ENCODE results near the gene CDH11.

Gene CDH11

DNA sequence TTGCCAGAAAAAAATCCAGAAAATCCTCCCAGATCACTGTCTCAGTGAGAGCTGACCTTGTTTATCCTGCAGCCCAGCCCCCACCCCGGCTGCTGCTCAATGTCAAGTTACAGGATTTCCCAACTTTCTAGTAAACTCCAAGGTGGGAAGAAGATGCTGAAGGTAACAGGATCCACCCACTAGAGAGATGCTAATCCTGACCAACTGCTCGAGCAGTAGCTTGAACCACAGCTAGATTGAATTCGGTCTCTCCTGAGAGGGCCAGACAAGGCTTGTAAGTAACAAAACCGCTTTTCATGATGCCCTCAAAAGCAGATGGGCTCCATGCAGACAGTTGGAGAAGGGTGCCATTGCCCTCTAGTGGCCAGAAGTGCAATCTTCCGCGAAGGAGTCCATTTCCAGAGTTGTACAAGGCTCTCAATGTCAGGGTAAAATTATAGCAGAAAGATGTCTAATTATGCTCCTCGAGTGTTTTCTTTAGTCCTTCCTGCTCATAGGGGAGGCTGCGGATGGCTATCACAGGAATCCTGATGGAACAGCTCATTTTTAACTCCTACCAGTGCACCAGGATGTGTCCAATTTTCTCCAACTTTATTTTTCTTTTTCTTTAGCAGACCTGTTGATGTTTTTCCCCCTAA, 3.9 kb downstream of the CDH11 start:
- DNase-seq (ENCODE audit: low spot score), result peak; percentile 77

DNA sequence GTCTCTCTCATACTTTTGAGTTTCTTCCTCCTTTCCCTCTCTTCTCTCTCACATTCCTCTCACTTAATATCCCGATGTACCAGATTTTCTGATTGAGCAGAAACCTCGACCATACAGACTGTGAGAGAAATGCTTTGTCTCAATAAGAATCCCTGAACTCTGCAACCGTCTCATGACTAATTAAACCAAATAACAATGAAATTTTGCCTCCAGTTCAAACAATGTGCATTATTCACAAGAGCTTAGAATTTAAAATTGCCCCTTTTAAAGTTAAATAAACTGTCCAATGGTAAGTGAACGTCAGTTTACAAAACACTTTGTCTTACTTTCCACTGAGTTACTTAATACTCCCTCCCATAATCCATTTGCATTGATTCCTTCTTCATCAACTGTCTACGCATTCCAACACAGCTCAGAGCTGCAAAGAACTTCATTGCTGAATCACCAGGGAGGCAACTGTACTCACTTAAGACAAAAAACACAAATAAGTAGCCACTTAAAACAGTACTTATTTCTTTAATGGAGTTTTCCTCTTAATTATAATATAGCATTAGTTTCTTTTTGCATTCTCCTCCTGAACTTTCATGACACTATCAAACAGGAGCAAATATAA, 4.9 kb downstream of the CDH11 start:
- no peak for DNase-seq (ENCODE audit: low spot score)

DNA sequence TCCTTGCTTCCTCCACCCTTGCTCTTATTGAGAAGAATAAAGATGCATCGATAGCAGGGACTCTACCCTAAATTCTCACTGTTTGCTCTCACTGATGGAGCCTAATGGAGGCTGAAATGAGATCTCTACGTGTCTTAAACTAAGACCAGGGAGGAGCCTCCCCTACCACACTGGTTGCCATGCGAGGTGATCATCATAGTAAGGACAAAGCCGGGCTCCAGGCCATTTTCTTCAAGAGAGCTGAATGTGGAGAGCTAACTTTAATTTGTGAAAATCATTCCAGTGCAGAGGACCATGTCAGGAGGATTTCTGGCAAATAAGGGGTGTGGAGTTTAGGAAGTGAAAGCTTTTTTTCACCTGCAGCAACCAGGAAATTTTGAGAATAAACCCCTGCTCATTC, 5.6 kb downstream of the CDH11 start:
- DNase-seq (ENCODE audit: low spot score), result no peak

DNA sequence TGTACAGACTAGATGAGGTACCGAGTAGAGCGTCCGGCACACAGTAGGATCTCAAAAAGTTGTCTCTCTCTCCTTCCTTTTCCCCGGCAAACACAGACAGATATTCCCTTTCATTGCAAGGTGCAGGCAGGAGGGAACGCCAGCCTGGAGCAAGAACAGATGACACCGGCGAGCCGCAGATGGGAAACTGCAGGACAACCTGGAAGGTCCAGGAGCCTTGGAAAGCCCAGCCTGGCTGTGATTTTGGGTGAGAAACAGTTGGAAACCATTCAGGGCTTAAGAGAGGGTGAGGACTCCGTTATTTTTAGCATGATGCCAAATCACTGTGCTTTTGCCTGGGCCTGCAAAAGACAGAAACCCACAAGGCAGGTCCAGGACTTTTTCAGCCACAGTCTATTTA, 7.3 kb downstream of the CDH11 start:
- DNase-seq (ENCODE audit: low spot score), result no peak

DNA sequence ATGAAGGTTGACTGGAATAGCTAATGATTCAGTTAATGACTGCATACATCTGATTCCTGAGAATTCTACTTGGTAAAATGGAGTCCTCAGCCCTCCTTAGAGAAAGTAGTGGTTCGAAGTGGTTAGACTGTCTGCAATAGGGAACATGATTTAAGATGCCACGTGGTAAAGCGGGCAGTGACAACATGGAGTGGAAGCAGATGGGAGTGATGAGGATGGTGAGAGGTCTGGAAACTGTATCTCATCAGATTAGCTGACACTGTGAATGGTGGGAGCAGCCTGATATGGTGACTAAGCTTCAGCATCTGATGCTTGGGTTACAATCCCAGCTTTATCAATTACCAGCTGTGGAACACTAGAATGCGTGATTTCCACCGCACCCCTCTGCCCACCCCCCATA, 8.4 kb downstream of the CDH11 start:
- DNase-seq (ENCODE audit: low spot score), result no peak

DNA sequence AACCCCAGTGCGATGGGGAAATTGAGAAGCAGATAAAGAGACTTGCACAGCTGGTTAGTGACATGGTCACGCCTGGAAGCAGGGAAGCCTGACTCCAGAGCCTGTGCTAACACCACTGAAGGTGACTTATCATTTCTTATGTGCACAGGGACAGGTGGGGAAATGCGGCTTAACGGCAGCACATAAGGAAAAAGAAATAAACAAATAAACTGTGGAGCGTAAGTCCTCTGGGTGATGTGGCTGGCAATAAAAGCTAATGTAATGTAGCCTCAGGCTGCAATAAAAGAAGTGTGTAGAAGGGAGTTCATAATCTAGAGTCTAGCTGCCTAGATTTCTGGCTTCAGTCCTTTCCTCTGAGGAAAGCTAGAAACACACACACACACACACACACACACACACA, 10.6 kb downstream of the CDH11 start:
- DNase-seq (ENCODE audit: low spot score), result no peak

DNA sequence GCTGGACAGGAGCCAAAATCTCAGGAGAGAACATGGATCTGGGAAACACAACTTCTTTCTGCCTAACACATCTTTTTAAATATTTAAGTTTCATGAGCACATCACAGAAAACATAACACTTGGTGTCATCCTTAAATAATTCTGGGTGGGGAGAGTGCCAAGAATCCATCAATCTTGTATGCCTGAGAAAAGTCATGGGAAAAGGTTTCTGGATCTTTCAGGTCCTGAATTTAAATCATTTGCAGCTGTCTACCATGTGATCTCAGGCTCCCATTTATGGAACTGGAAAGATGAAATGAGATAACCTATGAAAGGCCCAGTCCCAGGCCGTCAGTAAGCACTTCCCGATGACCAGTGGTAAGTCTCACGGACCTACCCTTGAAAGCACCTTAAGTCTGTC, 15.1 kb downstream of the CDH11 start:
- DNase-seq (ENCODE audit: low spot score), result no peak

DNA sequence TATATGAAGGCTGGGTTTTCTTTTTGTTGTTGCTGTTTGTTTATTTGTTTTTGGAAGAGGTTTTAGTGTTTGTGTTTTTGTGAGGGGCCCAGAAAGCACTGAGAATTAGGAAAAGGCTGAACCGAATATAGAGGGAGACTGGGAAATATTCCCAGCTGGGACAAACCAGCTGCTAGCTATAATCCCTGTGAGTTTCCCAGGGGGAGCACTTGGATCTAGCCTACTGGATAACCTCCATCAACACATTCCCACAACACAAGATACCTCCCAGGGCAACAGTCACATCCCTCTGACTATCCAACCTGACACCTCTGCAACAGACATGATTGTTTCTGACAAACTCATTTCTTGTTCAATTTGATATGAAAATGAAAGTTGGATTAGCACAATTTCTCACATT, 16.7 kb downstream of the CDH11 start:
- DNase-seq (ENCODE audit: low spot score), result no peak

DNA sequence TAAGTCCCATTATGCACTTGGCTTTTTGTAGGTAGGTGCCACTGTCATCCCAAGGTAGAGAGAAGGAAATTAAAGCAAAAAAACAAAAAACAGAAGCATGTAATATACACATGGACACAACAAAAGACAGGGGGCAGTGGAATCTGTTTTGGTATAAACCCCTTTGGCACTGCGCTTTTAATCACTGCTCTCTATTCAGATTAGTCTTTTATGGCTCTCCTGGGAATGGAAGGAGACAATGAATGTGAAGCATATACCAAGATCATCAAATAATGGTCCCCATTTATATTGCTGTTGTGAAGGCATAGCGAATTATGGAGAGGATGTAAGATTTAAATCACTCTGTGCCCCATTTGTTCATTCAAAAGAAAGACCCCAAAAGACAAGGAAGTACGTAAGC, 17.4 kb downstream of the CDH11 start:
- no peak for DNase-seq (ENCODE audit: low spot score)

DNA sequence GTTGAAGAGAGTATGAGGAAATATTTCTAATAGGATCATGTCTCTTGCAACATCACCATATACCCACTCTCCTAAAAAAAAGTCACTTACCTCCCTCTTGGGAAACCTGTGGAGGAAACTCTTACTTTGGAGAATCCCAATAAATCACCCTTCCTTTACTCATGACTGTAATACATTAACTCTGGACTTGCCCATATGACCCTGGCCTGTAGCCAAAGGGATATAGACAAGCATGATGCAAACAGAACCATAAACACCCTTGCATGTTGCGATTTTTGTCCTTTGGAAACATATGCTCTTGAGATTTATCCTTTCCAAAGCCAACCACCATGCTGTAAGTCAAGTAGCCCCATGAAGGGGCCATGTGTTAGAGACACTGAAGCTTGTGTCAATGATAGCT, 19.5 kb downstream of the CDH11 start:
- DNase-seq (ENCODE audit: low spot score), result no peak

DNA sequence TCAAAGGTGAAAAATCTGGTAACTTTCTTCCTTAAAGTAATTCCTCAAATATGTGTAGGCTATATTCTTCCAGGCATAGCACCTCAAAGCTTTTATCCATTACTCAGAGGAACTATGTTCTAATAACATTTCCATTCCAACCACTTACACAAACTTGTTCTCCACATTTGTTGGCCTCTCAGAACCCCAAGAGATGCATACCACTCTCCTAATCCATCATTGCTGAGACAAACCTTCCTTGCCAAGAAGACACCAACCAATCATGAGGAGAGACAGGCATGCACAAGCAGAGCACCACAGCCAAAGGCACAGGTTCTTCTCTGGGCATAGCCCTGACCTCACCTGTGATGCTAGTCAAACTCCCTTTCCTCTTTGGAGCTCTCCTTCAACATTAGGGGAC, 20.9 kb downstream of the CDH11 start:
- no peak for DNase-seq (ENCODE audit: low spot score)

DNA sequence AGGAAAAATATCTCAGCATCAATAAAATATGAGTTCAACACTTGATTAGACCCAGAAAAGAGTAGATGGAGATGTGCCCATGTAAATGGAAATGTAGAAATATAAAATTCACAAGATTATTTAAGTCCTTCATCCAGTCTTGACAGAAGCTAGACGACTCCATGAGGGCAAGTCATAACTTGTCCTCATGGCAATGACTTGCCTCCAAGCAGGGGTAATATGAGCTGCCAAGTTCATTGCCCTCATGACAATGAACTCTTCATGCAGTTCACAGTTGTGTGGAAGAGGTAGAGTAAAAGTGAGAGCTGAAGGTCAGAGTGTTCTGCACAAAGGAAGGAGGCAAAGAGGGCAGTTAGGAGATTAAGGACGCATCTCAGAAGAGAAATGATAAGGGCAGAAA, 22.3 kb downstream of the CDH11 start:
- DNase-seq (ENCODE audit: low spot score), result no peak

DNA sequence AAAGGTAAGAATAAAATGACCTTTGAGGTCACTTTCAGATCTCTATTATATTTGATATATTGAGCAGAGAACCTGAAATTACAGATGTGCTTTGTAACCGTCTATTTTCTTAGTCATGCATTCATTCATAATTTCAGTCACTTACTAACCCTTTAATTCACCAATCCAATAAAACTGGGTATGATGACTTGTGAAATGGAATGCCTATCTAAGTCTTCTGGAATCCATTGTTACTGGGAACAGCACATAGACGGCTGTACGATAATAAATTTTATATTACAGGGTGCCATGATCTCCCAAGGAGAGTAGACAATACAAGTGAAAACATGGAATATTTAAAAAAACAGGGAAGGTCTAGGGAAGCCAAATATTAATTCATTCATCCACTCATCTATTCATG, 22.9 kb downstream of the CDH11 start:
- no peak for DNase-seq (ENCODE audit: low spot score)

DNA sequence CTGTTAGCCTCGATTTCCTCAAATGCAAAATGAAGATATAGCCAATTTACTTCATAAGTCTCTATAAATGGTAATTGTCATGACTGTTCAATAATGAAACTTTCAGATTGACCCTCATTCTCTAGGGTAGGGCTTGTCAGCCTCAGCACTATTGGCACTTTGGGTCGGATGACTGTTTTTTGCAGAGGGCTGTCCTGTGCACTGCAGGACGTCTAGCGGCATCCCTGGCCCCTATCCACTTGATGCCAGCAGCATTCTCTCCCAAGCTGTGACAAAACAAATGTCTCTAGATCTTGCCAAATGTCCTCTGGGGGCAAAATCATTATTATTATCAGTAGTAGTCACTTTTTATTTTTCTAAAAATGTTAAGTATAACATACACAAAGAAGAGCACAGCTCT, 24.6 kb downstream of the CDH11 start:
- no peak for DNase-seq (ENCODE audit: low spot score)

DNA sequence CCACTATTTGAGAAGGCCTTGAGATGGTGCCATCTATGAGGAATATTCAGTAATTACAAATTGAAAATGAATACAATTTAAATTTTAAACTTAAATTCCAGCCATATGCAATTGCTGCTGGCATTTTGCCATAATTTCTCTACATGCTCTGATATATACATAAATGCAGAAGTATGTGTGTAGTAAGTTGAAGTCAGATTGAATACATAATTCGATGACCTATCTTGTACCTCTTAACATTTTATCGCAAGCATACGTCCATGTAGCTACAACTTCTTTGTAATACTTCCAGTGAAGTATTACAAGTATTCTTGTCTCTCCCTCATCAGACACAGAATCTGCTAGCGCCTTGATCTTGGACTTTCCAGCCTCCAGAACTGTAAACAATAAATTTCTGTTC, 26.0 kb downstream of the CDH11 start:
- DNase-seq (ENCODE audit: low spot score), result no peak

DNA sequence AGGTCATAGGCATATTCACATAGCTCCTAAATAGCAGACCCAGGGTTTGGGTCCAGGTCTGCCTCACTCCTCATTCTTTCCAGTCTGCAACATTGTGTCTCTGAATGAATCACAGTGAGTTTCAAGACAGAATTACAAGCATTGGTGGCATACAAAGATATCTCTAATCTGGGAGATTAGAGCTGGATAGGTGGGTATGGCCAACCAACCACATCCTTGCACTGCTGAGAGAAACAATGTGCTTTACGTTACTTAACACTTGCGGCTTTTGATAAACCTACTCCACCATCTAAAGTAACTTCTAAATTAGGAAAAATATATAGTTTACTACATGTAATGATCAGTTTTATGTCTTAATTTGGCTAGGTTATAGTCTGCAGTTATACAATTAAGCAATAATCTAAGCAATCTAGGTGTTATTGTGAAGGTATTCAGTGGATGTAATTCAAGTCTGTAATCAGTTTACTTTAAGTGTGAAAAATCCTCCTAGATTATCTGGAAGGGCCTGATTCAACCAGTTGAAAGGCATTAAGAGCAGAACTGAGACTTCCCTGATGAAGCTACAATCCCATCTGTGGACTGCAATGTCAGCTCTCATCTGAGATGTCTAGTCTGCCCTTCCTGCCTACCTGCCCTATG, 26.7 kb downstream of the CDH11 start:
- no peak for DNase-seq (ENCODE audit: low spot score)

DNA sequence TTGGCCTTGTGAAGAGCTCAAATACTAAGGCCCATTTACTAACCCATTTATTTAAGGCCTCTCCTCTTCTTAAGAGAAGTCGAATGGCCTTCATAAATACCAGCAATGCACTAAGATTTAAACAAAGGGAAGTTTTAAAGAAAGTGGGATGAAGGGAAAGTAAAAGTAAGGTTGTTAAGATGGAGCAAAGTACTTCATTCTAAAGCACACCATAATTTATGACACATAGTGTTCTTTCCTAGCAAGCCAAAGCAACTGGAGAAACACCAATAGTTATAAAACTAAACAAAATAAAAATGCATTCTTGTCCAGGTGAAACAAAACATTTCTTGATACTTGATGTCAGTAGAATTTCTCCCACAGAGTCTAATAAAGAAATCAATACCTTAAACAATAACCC, 27.9 kb downstream of the CDH11 start:
- no peak for DNase-seq (ENCODE audit: low spot score)

DNA sequence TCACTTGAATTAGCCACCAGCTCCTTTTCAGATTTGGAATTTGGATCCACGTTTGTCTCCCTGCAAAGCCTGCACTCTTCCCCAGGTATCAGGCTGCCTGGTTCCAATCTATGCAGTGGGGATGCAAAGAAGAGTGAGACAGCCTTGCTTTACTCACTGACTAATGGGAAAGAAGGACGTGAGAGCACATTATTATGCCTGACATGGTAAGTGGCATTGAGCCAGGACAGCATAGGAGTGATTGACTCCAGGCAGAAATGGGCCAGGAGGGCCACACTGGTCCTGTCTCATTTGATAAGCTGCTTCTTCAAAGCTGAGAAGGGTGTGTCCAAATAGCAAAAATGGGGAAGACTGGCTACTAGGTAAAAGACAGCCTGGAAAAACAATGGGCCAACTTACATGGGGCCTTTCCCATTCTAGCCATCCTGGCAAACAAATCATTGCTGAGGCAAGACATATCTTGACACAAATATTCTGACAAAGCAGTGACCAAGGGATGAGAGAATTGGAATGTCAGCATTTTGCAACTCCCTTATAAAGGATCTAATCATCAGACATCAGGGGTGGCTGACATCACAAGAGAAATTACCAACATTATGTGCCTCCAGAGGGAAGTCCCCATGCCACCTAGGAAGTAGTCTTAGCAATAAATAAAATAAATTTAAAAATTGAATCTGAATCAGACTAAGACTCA, 38.6 kb downstream of the CDH11 start:
- DNase-seq (ENCODE audit: low spot score), result no peak

DNA sequence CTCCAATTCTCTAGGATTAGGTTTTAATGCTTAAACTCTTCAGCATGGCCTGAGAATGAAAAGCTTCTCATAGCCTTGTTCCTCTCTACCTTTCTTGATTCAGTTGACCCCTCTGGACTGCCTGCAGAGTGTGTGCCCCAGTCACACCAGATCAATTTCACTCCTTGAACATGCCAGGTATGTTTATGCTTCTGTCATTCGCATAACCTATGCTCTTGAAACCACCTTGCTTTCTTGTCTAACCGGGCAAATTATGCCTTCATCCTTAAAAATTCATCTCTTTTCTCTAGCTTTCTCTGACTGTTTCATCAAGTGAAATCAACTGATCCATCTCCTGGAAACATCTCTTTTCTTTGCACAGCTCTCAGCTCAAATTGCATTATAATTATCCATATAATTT, 42.3 kb downstream of the CDH11 start:
- DNase-seq (ENCODE audit: low spot score), result no peak

DNA sequence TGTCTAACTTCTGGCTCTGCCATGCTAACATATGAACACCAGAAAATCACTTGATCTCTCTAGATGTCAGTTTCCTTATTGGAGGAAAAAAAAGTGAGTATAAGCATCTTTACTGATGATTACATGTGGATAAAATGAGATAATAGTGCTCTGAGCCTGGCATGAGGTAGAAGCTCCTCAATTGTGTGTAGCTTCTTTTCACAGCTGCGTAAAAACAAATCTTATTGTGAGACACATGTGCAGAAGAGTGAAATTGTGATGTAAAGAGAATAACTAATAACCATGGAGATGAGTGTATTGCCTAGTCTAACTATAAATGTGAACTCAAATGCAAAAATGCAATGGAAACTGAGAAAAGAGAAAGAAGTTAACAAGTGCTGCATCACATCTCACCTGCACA, 44.7 kb downstream of the CDH11 start:
- no peak for DNase-seq (ENCODE audit: low spot score)

DNA sequence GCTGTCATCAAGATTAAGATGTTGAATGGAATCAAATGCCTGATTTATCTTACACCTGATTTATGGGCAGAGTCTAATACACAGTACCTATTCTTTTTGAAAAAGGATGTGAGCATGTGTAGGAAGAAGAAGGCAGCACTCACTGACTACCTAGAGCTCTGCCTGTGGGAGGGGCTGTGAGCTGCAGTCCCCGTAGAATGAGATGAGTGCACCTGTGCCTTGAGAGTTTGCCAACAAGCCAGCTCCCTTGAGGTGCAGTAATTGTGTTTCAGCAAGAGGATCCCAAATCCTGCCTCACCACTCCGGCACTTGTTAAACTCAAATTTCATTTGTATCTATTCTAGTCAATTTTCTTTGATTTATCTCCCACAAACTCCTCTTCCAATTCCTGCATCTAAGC, 46.0 kb downstream of the CDH11 start:
- no peak for DNase-seq (ENCODE audit: low spot score)

DNA sequence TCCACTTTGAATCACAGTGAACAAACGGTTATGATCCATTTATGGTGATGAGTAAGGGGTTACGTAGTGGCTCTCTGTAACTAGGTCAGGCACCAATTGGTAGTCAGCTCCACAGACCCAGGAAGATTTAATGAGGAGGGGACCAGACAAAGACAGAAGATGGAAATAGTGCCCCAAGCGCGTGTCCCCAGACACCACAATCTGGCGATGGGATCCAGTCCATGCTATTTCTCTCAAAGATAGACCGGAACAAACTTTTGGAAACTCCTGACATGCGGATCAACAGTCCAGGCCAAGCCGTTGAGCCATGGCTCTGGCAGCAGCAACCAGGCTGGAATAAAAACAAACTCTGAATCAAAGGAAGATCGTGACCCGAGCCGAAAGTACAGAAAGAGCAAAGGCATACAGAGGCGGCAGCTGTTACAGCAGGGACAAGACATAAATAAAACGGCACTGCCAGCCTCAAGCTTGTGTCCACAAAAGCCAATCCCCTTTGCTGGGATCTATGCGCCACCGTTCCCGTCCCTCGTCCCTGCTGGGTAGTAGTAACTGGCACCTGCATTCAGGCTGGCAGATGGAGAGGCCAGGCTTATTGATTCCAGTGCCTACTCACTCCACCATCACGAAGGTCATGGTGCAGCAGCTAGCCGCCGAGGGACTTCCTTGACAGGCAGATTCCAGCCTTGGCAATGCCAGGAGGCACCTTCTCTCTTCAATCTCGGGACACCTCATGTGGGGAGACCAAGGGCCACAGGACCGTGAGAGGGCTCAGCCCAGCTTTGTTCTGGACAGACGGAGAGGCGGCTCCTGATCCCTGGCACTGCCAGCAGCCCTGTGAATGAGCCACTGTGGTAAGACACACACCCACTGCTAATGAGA, 50.2 kb downstream of the CDH11 start:
- DNase-seq (ENCODE audit: low spot score), result no peak
